ENCODE measurements around the gene ERCC6L2. TPM values are rescaled to one million over a fixed set of nuclear protein-coding genes. Genes with fewer than 3 reads are reported as not detected.

The ERCC6L2 gene
- total RNA-seq, 1 experiment from 2014 or later = 39.7 TPM

GRCh38 chr9:95910023-95910707, 34.7 kb downstream of the ERCC6L2 start:
- BruUV-seq (replicated peaks) = no TSS peak
- Histone ChIP-seq H3K27ac (ENCODE audit: low read length) (no peak overlapping the region), H3K9me3 (ENCODE audit: control insufficient read depth, insufficient read depth, low read depth, low read length) (no peaks in the 10 kb centered on the region), H3K27me3 (ENCODE audit: control insufficient read depth, insufficient read depth, low read length) (no peaks in the 10 kb centered on the region), H3K36me3 (ENCODE audit: control insufficient read depth, insufficient read depth, low read length) (no peaks in the 10 kb centered on the region), H3K4me1 (ENCODE audit: control insufficient read depth, insufficient read depth, low read length) (no peaks in the 10 kb centered on the region), H3K4me3 (ENCODE audit: low read depth in 2 of 2, low read length in 2 of 2) (no peak overlapping the region)
- CTCF ChIA-PET = no interaction called here
- no peak for DNase-seq (ENCODE audit: low read depth, low spot score)
- ATAC-seq = no peak
- intact Hi-C loops (cut with micrococcal nuclease; ENCODE audit: unreplicated experiment) (no loop called here), in situ Hi-C loops (cut with HindIII; ENCODE audit: low pct_unique_long_range_greater_than_20kb, low sequenced_read_pairs) (no loop called here)
- TF ChIP-seq SIN3A (IDR thresholded peaks at IDR 0.05; ENCODE audit: borderline replicate concordance, insufficient read depth, low read depth, low read length) (no peak), REST (IDR thresholded peaks at IDR 0.05; ENCODE audit: insufficient read depth in 1 of 2, low read depth in 2 of 2, low read length in 1 of 2) (no peak), CTCF (IDR thresholded peaks at IDR 0.05) (no peak), POLR2AphosphoS5 (IDR thresholded peaks at IDR 0.05; ENCODE audit: low read depth, low read length) (no peak), TCF7L2 (IDR thresholded peaks at IDR 0.05; ENCODE audit: low read depth, low read length) (no peak)
- POLR2A ChIA-PET = no interaction called here

GRCh38 chr9:95910770-95911340, 35.4 kb downstream of the ERCC6L2 start:
- no peaks in the 10 kb centered on the region for H3K9me3 ChIP-seq (ENCODE audit: control insufficient read depth, insufficient read depth, low read depth, low read length)
- ATAC-seq (no peak), DNase-seq (ENCODE audit: low read depth, low spot score) (no peak)
- no peaks in the 10 kb centered on the region for H3K27me3 ChIP-seq (ENCODE audit: control insufficient read depth, insufficient read depth, low read length)
- no TSS peak for BruUV-seq (replicated peaks)
- no peak overlapping the region for H3K27ac ChIP-seq (ENCODE audit: low read length)
- intact Hi-C loops (cut with micrococcal nuclease; ENCODE audit: unreplicated experiment) (no loop called here), in situ Hi-C loops (cut with HindIII; ENCODE audit: low pct_unique_long_range_greater_than_20kb, low sequenced_read_pairs) (no loop called here)
- POLR2A ChIA-PET = no interaction called here
- TF ChIP-seq SIN3A (IDR thresholded peaks at IDR 0.05; ENCODE audit: borderline replicate concordance, insufficient read depth, low read depth, low read length) (no peak), CTCF (IDR thresholded peaks at IDR 0.05) (no peak), REST (IDR thresholded peaks at IDR 0.05; ENCODE audit: insufficient read depth in 1 of 2, low read depth in 2 of 2, low read length in 1 of 2) (no peak), TCF7L2 (IDR thresholded peaks at IDR 0.05; ENCODE audit: low read depth, low read length) (no peak), POLR2AphosphoS5 (IDR thresholded peaks at IDR 0.05; ENCODE audit: low read depth, low read length) (no peak)
- H3K4me1 ChIP-seq (ENCODE audit: control insufficient read depth, insufficient read depth, low read length) = no peaks in the 10 kb centered on the region
- CTCF ChIA-PET = no interaction called here
- 0 out of 2 replicates have a peak, but pooled peaks cover 4% of the 10 kb centered on the region for H3K36me3 ChIP-seq (ENCODE audit: control insufficient read depth, insufficient read depth, low read length)
- no peak overlapping the region for H3K4me3 ChIP-seq (ENCODE audit: low read depth in 2 of 2, low read length in 2 of 2)
